Ovary (tissue), 9 donors: ENCODE data around the gene SULT2B1. TPM values are rescaled to one million over a fixed set of nuclear protein-coding genes. Genes with fewer than 3 reads are reported as not detected.
"Not testable (repeated sequence)": the region's sequence is repeated elsewhere in the genome, so short reads cannot be mapped to it uniquely, and the experiment has no call there.

Experiments used
- DNase-seq, 5 donors: peaks; one replicate each; pipeline ENCODE4 v3.0.0-alpha.2; 2019 to 2020
- H3K27ac ChIP-seq, 2 donors: fragments of 200-600 bp; one replicate each; pipeline versions ENCODE4 v1.5.1 to v1.8.0; 2019 to 2022
- H3K27me3 ChIP-seq: fragments of 200-600 bp; one replicate; pipeline ENCODE4 v1.8.0; 2022
- H3K36me3 ChIP-seq: fragments of 200-600 bp; sonication (generic); one replicate; pipeline ENCODE4 v1.5.1; 2019
- H3K4me1 ChIP-seq: one replicate; pipeline ENCODE4 v1.8.1; 2013; ENCODE audit warnings: mild to moderate bottlenecking, moderate library complexity; ENCODE audit not compliant: insufficient read depth
- H3K4me3 ChIP-seq: fragments of 200-600 bp; sonication (generic); one replicate; pipeline ENCODE4 v1.5.1; 2017
- H3K9me3 ChIP-seq, 2 donors: fragments of 200-600 bp in 1 of 2; sonication (generic) in 1 of 2; one replicate each; pipeline versions ENCODE4 v1.5.1 to v1.8.1; 2013 to 2019; ENCODE audit warnings: mild to moderate bottlenecking in 1 of 2, moderate library complexity in 1 of 2
- EP300 ChIP-seq: sonication (generic); formaldehyde crosslinking; IDR thresholded peaks from one replicate; pipeline ENCODE4 v1.6.1; 2017; ENCODE audit warnings: antibody characterized with exemption
- POLR2A ChIP-seq: fragments of 450-650 bp; IDR thresholded peaks from one replicate; pipeline ENCODE4 v1.6.1; 2017; ENCODE audit warnings: antibody characterized with exemption, mild to moderate bottlenecking, moderate library complexity
- WGBS, 3 donors: extraction: QIAGEN DNeasy Blood & Tissue Kit in 1 of 3; methylation state at CpG; one replicate each; pipeline versions ENCODE4 v1.1.5 to v1.1.7; 2013 to 2017; 5-methylcytosine and 5-hydroxymethylcytosine counted together
- intact Hi-C, 4 donors: fragments of 100-400 bp; cut with DNase I; formaldehyde crosslinking; loops; one replicate each; pipeline versions ENCODE4 v1.11.0 to v1.15.1; 2022 to 2023
- polyA plus RNA-seq, 2 donors: library from polyadenylated mRNA; stranded (reverse); fragments of 200-250 nt in 1 of 2; fragments of 350-450 nt in 1 of 2; fragmentation: Illumina TruSeq in 1 of 2; extraction: RNeasy Lipid Tissue Mini Kit (QIAGEN cat#74804) in 1 of 2; gene quantifications; one replicate each; pipeline ENCODE4 v1.2.3, GENCODE V29; 2013 to 2014
- total RNA-seq, 7 donors: library from RNA; depleted of rRNA in 2 of 7; stranded (reverse); fragments of >200 nt in 2 of 7; fragmentation: NEBNext Ultra II Directional in 3 of 7; extraction: Animal tissue kit (Norgen Biotek cat#: 25700) in 3 of 7; gene quantifications; one replicate each; pipeline versions ENCODE4 v1.1.0 to v1.2.4, GENCODE V29; 2016 to 2023
- TF ChIP-seq, protein P1 (sequence below), 3 donors: fragments of 450-650 bp in 2 of 3; fragments of 200-600 bp in 1 of 3; IDR thresholded peaks; one replicate each; pipeline versions ENCODE4 v1.5.1 to v1.8.0; 2016 to 2022; ENCODE audit warnings: antibody characterized with exemption in 3 of 3, mild to moderate bottlenecking in 1 of 3
- donor health status: DM: no; HTN: no; CAD: no; lungs with moderate emphysema.
- donor health status: DM: no; HTN: no; CAD: no.
- donor health status: Bipolar disorder and iron deficiency.
- donor health status: DM: yes; HTN: yes; CAD: no.
- donor health status: DM: no; HTN: no; CAD: no.
- donor health status: DM: yes; HTN: yes; CAD: no.

SULT2B1 gene
- total and polyA plus RNA-seq, 9 donors = 0.10 to 0.20 TPM; not detected in 7

DNA sequence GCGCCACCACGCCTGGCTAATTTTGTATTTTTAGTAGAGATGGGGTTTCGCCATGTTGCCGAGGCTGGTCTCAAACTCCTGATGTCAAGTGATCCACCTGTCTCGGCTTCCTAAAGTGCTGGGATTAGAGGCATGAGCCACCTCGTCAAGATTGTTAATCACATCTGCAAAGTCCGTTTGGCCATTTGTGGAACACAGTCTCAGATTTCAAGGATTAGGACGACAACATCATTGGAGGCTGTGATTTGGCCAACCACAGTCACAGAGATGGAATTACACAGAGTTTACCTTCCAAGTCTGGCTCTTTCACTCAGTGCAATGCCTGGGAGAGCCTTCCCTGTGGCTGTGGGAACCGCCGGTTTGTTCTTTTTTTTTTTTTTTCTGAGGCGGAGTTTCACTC is 17.8 kb downstream of the SULT2B1 start:
- intact Hi-C loops = no loop called here
- H3K9me3 ChIP-seq = no peaks in the 10 kb centered on the region
- DNase-seq = no peak
- no peaks in the 10 kb centered on the region for H3K27me3 ChIP-seq
- H3K4me1 ChIP-seq = no peaks in the 10 kb centered on the region
- no peak overlapping the region for H3K27ac ChIP-seq
- no peak for TF ChIP-seq POLR2A
- TF ChIP-seq, protein P1, sequence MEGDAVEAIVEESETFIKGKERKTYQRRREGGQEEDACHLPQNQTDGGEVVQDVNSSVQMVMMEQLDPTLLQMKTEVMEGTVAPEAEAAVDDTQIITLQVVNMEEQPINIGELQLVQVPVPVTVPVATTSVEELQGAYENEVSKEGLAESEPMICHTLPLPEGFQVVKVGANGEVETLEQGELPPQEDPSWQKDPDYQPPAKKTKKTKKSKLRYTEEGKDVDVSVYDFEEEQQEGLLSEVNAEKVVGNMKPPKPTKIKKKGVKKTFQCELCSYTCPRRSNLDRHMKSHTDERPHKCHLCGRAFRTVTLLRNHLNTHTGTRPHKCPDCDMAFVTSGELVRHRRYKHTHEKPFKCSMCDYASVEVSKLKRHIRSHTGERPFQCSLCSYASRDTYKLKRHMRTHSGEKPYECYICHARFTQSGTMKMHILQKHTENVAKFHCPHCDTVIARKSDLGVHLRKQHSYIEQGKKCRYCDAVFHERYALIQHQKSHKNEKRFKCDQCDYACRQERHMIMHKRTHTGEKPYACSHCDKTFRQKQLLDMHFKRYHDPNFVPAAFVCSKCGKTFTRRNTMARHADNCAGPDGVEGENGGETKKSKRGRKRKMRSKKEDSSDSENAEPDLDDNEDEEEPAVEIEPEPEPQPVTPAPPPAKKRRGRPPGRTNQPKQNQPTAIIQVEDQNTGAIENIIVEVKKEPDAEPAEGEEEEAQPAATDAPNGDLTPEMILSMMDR (IDR thresholded peaks at IDR 0.05) = no peak
- TF ChIP-seq EP300 = no peak
- 44 to 51% (median 48%) methylated on average over 11 of the region's 11 CpGs for WGBS, 3 donors
- no peaks in the 10 kb centered on the region for H3K36me3 ChIP-seq
- no peak overlapping the region for H3K4me3 ChIP-seq

DNA sequence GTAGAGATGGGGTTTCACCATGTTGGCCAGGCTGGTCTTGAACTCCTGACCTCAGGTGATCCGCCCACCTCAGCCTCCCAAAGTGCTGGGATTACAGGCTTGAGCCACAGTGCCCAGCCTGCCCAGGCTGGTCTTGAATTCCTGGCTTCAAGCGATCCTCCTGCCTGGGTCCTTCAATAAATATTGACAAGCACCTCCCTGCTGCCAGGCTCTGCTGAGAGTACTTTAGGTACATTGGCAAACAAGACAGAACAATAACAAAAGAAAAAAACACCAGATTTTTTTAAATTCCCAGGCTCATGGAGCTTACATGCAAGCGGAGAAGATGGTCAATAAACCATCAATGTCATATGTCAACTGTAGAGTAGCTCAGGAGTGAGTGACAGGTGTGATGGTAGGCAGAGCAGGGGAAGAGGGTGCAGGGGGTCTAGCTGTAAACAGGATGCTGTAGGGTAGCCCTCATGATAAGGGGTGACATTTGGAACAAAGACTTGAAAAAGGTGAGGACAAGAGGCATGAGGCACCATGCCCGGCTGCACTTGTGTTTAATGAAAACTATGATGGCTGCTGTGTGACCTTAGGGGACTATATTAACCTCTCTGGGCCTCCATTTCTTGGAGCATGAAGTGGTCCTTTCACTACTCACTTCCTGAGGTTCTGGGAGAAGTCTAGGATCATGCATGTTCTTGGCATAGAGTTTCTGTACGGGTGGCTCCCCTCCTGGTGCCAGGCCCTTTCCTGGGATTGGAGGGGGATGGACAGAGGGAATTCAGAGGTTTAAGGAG is 19.6 kb downstream of the SULT2B1 start:
- Histone ChIP-seq H3K9me3 (no peaks in the 10 kb centered on the region), H3K4me3 (no peak overlapping the region), H3K27ac (no peak overlapping the region), H3K4me1 (no peaks in the 10 kb centered on the region), H3K36me3 (no peaks in the 10 kb centered on the region), H3K27me3 (no peaks in the 10 kb centered on the region)
- WGBS, 3 donors = 61 to 84% (median 61%) methylated on average over 5 of the region's 5 CpGs
- intact Hi-C loops = loop anchor here in 1 of 4 donors (2.0 kb wide), 1 partner anchor 55 kb away; no protein-coding TSS in a partner anchor
- TF ChIP-seq, protein P1 (IDR thresholded peaks at IDR 0.05) = no peak
- TF ChIP-seq EP300 = no peak
- TF ChIP-seq POLR2A = no peak
- DNase-seq = no peak

DNA sequence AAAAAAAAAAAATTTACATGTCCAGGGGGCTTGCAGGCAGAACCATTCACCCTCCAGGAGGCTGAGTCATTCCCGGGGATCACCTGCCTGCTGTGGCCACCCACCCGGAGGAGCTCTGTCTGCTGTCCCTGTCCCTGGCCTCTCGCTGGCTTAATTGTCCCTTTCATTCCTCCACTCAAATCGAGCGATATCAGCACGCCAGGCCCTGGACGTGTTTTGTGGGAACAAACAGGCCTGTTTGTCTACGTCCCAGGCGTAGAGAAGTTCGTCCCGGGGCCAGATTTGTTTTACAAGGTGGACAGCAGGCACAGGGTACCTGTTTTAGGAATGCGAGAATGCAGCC is 21.2 kb downstream of the SULT2B1 start:
- Histone ChIP-seq H3K9me3 (no peaks in the 10 kb centered on the region), H3K27me3 (no peaks in the 10 kb centered on the region), H3K27ac (no peak overlapping the region), H3K36me3 (no peaks in the 10 kb centered on the region), H3K4me1 (no peaks in the 10 kb centered on the region), H3K4me3 (no peak overlapping the region)
- TF ChIP-seq, protein P1 (IDR thresholded peaks at IDR 0.05) = no peak
- TF ChIP-seq EP300 = no peak
- no peak for TF ChIP-seq POLR2A
- DNase-seq = no peak
- intact Hi-C loops = loop anchor here in 1 of 4 donors (2.0 kb wide), 1 partner anchor 56 kb away; no protein-coding TSS in a partner anchor
- WGBS, 3 donors = 72 to 84% (median 72%) methylated on average over 12 of the region's 12 CpGs

DNA sequence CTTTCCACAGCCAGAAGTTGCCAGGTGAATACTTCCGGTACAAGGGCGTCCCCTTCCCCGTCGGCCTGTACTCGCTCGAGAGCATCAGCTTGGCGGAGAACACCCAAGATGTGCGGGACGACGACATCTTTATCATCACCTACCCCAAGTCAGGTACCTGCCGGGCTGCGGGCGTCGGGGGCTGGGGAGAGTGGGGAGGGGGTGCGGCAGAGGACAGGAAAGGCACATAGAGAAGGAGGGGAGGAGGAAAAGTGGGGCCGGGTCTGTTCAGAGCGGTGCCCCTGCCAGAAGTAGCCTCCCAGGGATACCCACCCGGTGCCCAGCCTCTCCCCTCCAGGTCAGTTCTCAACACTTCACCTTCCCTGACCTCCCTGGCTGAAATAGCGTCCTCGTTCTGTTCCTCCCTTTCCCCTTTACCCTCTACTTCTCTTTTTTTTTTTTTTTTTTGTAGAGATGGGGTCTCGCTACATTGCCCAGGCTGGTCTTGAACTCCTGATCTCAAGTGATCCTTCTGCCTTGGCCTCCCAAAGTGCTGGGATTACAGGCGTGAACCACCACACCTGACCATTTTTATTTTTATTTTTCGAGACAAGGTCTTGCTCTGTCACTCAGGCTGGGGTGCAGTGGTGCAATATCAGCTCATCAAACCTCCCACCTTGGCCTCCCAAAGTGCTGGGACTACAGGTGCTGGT is 24.1 kb downstream of the SULT2B1 start:
- Histone ChIP-seq H3K9me3 (no peaks in the 10 kb centered on the region), H3K27me3 (no peaks in the 10 kb centered on the region), H3K4me3 (no peak overlapping the region), H3K36me3 (no peaks in the 10 kb centered on the region), H3K4me1 (no peaks in the 10 kb centered on the region), H3K27ac (no peak overlapping the region)
- DNase-seq = no peak
- WGBS, 3 donors = 63 to 73% (median 67%) methylated on average over 23 of the region's 23 CpGs
- intact Hi-C loops = no loop called here
- TF ChIP-seq EP300 = no peak
- TF ChIP-seq, protein P1 (IDR thresholded peaks at IDR 0.05) = no peak
- no peak for TF ChIP-seq POLR2A

DNA sequence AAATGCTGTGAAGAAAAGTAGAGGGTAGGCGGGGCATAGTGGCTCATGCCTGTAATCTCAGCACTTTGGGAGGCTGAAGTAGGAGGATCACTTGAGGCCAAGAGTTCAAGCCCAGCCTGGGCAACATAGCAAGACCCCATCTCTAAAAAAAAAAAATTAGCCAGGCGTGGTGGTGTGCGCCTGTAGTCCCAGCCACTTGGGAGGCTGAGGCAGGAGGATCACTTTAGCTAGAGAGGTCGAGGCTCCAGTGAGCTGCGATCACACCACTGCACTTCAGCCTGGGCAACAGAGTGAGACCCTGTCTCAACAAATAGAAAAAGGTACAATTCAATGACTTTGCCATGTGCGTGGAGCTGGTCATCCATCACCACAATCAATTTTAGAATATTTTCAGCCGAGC is 25.9 kb downstream of the SULT2B1 start:
- H3K4me1 ChIP-seq, H3K9me3 ChIP-seq, intact Hi-C loops, H3K27ac ChIP-seq, DNase-seq, H3K27me3 ChIP-seq, H3K4me3 ChIP-seq, H3K36me3 ChIP-seq: not testable (repeated sequence)
- WGBS, 3 donors = 88 to 96% (median 91%) methylated on average over 7 of the region's 7 CpGs
